Heart left ventricle (tissue), 13 donors: ENCODE results near the gene FAM217A.

Experiments
- CTCF ChIP-seq, 12 donors: fragments of 200-600 bp; sonication (generic) in 4 of 12; IDR thresholded peaks; one replicate each; pipeline versions ENCODE4 v1.5.0 to v1.8.0; 2018 to 2022; ENCODE audit warnings: antibody characterized with exemption in 12 of 12, mild to moderate bottlenecking in 5 of 12
- POLR2A ChIP-seq, 2 donors: fragments of 450-650 bp; IDR thresholded peaks; one replicate each; pipeline ENCODE4 v1.6.1; 2017; ENCODE audit warnings: antibody characterized with exemption in 2 of 2, mild to moderate bottlenecking in 2 of 2, moderate library complexity in 2 of 2
- donor health status: ischemic (EF 13 %, LVEDD 7.1; RV severe dilation, severe dysfunction).
- donor health status: DM: no; HTN: yes; CAD: no.
- donor health status: DM: no; HTN: no; CAD: no.
- donor health status: ischemic (EF 25% LVEDD 6.9; RV normal size, moderate dysfunction).
- donor health status: ischemic (EF 25% LVEDD 5.7; RV mildly dilated, moderate dysfunction).
- donor health status: ischemic (EF 35%, LVEDD 5.7; RV mildly dilated, moderate dysfunction).
- donor health status: nonischemic (EF 11% LVEDD 7.7; RV severe dilation, severe dysfunction).
- donor health status: DM: yes; HTN: yes; CAD: no.
- donor health status: PGD.
- donor health status: ischemic (EF 29% LVEDD 5.4; RV normal size, mild dysfunction).
- donor health status: nonischemic (EF 23%, LVEDD 6.1; RV moderate dilation, normal function).

- no peak for TF ChIP-seq CTCF (IDR thresholded peaks at IDR 0.05)
- no peak for TF ChIP-seq POLR2A (IDR thresholded peaks at IDR 0.05)
Measured at GRCh38 chr6:4105980-4106536, 27.1 kb upstream of the FAM217A start.
